ENCODE measurements around the gene RNF167.
A peak's percentile ranks its signal among the peaks of the same experiment; 100 is the strongest.

RNF167 gene

DNA sequence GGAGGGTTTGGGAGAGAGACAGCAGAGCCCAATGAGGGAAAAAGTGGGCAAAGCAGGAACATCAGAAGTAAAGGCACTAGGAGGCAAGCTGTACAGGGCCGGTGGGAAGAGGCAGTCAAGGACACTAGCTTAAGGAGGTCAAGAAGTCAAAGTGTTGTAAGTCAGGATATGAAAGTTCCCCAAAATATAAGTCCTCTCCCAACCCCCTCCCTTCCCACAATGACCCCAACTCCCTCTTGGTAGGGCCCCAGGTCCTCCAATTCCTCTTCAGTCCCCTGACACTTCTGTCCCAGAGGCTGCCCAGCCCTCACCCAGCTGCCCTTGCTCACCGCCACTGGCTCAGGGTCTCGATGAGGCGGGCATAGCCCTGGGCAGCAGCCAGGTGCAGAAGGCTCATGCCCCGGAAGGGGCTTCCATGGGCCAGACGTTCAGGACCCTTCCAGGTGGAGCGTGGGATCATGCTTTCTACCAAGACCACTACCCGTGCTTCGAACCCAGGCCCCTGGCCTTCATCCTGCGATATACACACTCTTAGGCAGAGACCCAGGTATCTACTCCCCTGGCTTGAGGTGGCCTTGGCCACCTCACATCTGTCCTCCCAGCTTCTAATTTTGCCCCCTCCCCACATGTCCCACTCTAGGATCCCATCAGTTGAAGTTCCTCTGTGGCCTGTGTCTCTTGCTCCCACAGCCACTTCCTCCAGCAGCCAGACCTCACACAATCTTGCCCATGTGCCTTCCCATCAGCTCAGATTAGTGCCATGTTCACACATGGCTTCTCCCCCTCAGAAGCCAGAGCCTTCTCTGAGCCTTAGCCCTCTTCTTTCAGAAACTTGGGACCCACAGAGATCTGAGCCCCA lies 33.4 kb downstream of the RNF167 start:
- TF ChIP-seq, protein P1, sequence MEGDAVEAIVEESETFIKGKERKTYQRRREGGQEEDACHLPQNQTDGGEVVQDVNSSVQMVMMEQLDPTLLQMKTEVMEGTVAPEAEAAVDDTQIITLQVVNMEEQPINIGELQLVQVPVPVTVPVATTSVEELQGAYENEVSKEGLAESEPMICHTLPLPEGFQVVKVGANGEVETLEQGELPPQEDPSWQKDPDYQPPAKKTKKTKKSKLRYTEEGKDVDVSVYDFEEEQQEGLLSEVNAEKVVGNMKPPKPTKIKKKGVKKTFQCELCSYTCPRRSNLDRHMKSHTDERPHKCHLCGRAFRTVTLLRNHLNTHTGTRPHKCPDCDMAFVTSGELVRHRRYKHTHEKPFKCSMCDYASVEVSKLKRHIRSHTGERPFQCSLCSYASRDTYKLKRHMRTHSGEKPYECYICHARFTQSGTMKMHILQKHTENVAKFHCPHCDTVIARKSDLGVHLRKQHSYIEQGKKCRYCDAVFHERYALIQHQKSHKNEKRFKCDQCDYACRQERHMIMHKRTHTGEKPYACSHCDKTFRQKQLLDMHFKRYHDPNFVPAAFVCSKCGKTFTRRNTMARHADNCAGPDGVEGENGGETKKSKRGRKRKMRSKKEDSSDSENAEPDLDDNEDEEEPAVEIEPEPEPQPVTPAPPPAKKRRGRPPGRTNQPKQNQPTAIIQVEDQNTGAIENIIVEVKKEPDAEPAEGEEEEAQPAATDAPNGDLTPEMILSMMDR (IDR thresholded peaks at IDR 0.05; ENCODE audit: insufficient read depth, low read length, missing control alignments) = no peak
- CTCF ChIA-PET = interaction anchor here (1.4 to 9.8 kb wide), 3 partner anchors 9 to 88 kb away, joined by 3 to 76 read pairs (median 7); partner anchors contain the start of gene CAMTA2
- POLR2A ChIA-PET = interaction anchor here (0.7 to 2.1 kb wide), 2 partner anchors 33 to 64 kb away, joined by 3 to 7 read pairs; partner anchors contain the start of genes RNF167 and SLC25A11
- DNase-seq (ENCODE audit: low read depth, low spot score) = no peak
- no peak overlapping the region for H3K4me3 ChIP-seq (ENCODE audit: low read depth, low read length)

GRCh38 chr17:4974115-4974670 lies 34.1 kb downstream of the RNF167 start:
- H3K4me3 ChIP-seq (ENCODE audit: low read depth, low read length) = no peak overlapping the region
- POLR2A ChIA-PET = no interaction called here
- TF ChIP-seq, protein P1 (IDR thresholded peaks at IDR 0.05; ENCODE audit: insufficient read depth, low read length, missing control alignments) = no peak
- CTCF ChIA-PET = interaction anchor here (0.7 to 9.8 kb wide), 4 partner anchors 9 to 89 kb away, joined by 3 to 76 read pairs (median 5); partner anchors contain the start of gene CAMTA2
- no peak for DNase-seq (ENCODE audit: low read depth, low spot score)

DNA sequence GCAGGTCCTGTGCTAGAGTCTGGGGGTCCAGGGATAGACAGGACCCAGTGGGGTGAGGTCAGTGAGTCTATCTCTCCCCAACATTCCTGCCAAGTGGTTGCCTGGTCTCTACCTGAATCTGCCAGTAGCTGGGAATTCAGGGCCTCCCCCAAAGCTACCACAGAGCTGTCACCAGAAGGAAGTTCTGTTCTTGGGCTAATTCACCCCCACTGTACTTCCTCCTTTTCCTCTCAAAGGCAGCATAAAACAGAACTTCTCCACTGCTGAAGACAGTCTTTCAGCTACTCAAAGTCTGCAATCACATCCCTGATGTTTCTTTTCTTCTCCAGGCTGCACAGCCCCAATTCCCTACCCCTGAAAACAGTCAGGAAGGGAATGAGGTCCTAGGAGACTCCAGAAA lies 38.7 kb downstream of the RNF167 start:
- TF ChIP-seq, protein P1 (IDR thresholded peaks at IDR 0.05; ENCODE audit: insufficient read depth, low read length, missing control alignments) = no peak
- DNase-seq (ENCODE audit: low read depth, low spot score) = no peak
- CTCF ChIA-PET = interaction anchor here (1.3 to 9.8 kb wide), 4 partner anchors 8 to 83 kb away, joined by 4 to 77 read pairs (median 65); partner anchors contain the start of gene CAMTA2
- POLR2A ChIA-PET = no interaction called here
- no peak overlapping the region for H3K4me3 ChIP-seq (ENCODE audit: low read depth, low read length)

GRCh38 chr17:4980644-4981216 lies 40.7 kb downstream of the RNF167 start:
- H3K4me3 ChIP-seq (ENCODE audit: low read depth, low read length) = no peak overlapping the region
- ChIA-PET POLR2A (interaction anchor here (0.7 kb wide), 1 partner anchor 19 kb away, joined by 3 read pairs; no protein-coding TSS in a partner anchor), CTCF (interaction anchor here (0.7 to 9.8 kb wide), 22 partner anchors 8 to 164 kb away, joined by 3 to 77 read pairs (median 4); partner anchors contain the start of genes C17orf107, CAMTA2, INCA1 and KIF1C)
- DNase-seq (ENCODE audit: low read depth, low spot score) = no peak
- TF ChIP-seq, protein P1 (IDR thresholded peaks at IDR 0.05; ENCODE audit: insufficient read depth, low read length, missing control alignments) = peak; percentile 49

DNA sequence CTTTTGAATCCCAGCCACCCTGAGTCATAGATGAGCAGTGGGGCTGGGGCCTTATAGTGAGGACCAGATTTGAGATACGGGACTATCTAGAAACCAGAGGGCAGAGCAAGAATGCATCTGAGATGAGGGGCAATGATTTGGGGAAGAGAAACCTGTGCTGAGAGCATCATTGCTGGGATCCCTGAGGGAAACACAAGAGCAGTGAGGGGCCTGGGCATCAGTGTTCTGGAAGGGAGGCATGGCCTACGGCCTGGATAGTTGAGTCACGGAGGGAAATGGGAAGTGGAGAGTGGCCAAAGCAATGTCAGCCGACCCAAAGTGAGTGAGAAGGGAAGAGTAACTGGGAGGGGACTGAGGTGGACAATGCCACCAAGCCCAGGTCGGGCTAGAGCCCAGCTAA lies 42.2 kb downstream of the RNF167 start:
- ChIA-PET POLR2A (no interaction called here), CTCF (interaction anchor here (1.3 to 2.2 kb wide), 2 partner anchors 9 to 80 kb away, joined by 7 read pairs; no protein-coding TSS in a partner anchor)
- TF ChIP-seq, protein P1 (IDR thresholded peaks at IDR 0.05; ENCODE audit: insufficient read depth, low read length, missing control alignments) = no peak
- H3K4me3 ChIP-seq (ENCODE audit: low read depth, low read length) = no peak overlapping the region
- no peak for DNase-seq (ENCODE audit: low read depth, low spot score)

Measured in AG04449 (cell line).